ENCODE data around the gene TMEM14A. TPM values are rescaled to one million over a fixed set of nuclear protein-coding genes. Genes with fewer than 3 reads are reported as not detected.

TMEM14A gene
- polyA plus RNA-seq, 1 donor (not counting 4 experiments of a cell fraction or from before 2014, with no cell fraction given), result 44.2 TPM

DNA sequence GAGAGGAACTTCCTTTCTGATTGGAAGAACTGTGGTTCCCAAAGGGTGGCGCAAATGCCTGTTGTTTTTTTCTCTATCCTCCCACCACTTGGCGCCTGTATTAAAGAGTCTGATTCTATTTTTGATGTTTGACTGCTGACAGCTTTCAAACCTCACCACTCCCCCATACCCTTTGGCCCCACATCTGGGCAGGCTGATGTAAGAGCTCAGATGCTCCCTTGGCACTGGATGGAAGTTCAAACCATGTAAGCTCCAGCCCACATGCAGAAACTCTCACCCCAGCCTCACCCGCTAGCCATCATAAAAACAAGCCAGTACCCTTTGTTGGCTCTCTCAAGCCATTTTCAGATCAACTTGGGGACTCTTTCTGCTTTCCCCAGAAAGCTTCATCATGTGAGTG lies 20.0 kb upstream of the TMEM14A start:
- H3K4me2 ChIP-seq (ENCODE audit: control insufficient read depth, extremely low read depth, insufficient read depth, low read depth, low read length), result no peak overlapping the region
- H2AFZ ChIP-seq (ENCODE audit: control insufficient read depth, low read length), result no peak overlapping the region
- H3K9me1 ChIP-seq (ENCODE audit: control insufficient read depth, extremely low read depth, insufficient read depth, low read length), result no peaks in the 10 kb centered on the region
- TF ChIP-seq, protein P1, sequence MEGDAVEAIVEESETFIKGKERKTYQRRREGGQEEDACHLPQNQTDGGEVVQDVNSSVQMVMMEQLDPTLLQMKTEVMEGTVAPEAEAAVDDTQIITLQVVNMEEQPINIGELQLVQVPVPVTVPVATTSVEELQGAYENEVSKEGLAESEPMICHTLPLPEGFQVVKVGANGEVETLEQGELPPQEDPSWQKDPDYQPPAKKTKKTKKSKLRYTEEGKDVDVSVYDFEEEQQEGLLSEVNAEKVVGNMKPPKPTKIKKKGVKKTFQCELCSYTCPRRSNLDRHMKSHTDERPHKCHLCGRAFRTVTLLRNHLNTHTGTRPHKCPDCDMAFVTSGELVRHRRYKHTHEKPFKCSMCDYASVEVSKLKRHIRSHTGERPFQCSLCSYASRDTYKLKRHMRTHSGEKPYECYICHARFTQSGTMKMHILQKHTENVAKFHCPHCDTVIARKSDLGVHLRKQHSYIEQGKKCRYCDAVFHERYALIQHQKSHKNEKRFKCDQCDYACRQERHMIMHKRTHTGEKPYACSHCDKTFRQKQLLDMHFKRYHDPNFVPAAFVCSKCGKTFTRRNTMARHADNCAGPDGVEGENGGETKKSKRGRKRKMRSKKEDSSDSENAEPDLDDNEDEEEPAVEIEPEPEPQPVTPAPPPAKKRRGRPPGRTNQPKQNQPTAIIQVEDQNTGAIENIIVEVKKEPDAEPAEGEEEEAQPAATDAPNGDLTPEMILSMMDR (optimal IDR thresholded peaks at IDR 0.05 in 1 of 3, IDR thresholded peaks at IDR 0.05 in 1 of 3, conservative IDR thresholded peaks at IDR 0.05 in 1 of 3; ENCODE audit: extremely low read depth in 1 of 3, insufficient read depth in 2 of 3, low read length in 3 of 3), result no peak
- no peak for TF ChIP-seq EZH2 (IDR thresholded peaks at IDR 0.05; ENCODE audit: low read length)
- H3K27ac ChIP-seq (ENCODE audit: control insufficient read depth, insufficient read depth, low read length), result no peak overlapping the region
- dilution Hi-C loops (cut with MboI; ENCODE audit: extremely low pct_ligation_motif_present, low sequenced_read_pairs), result loop anchor here (25.0 kb wide), 1 partner anchor 239 kb away; the partner anchor contains the start of gene EFHC1
- no peaks in the 10 kb centered on the region for H3K36me3 ChIP-seq (ENCODE audit: control insufficient read depth in 2 of 2, extremely low read depth in 1 of 2, insufficient read depth in 2 of 2, low read length in 2 of 2)
- H3K9me3 ChIP-seq (ENCODE audit: control insufficient read depth, low read depth, low read length), result no peaks in the 10 kb centered on the region
- H4K20me1 ChIP-seq (ENCODE audit: control insufficient read depth, extremely low read depth, insufficient read depth, low read length), result no peaks in the 10 kb centered on the region
- no peak overlapping the region for H3K9ac ChIP-seq (ENCODE audit: control insufficient read depth, extremely low read depth, insufficient read depth, low read length)
- DNase-seq (ENCODE audit: low read depth, low spot score) (no peak), FAIRE-seq (no peak)
- H3K4me1 ChIP-seq (ENCODE audit: control insufficient read depth, extremely low read depth, insufficient read depth, low read length), result peaks cover 5% of the 10 kb centered on the region
- H3K4me3 ChIP-seq (ENCODE audit: control insufficient read depth in 2 of 3, extremely low read depth in 1 of 3, insufficient read depth in 2 of 3, low read depth in 1 of 3, low read length in 3 of 3), result no peak overlapping the region
- H3K79me2 ChIP-seq (ENCODE audit: control insufficient read depth, insufficient read depth, low read length), result no peaks in the 10 kb centered on the region
- no peaks in the 10 kb centered on the region for H3K27me3 ChIP-seq (ENCODE audit: control insufficient read depth, extremely low read depth, insufficient read depth, low read length)

DNA sequence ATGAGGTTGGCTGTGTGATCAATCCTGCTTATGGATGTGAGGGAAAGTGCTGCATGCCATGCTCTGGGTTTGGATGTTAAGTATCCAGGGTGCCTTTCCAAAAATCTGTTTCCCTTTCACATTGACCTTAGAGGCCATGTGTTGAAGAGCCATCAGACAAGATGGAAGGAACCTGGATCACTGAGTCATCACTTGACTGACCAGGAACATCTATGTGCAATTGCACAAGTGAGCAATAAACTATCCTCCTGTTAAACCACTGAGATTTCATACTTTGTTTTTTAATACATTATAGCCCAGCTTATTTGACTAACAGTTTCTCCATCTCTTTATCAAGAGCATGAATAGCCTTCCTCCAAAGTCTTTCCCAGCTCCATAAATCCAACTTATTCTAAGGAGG lies 17.8 kb upstream of the TMEM14A start:
- Histone ChIP-seq H3K79me2 (ENCODE audit: control insufficient read depth, insufficient read depth, low read length) (no peaks in the 10 kb centered on the region), H3K27me3 (ENCODE audit: control insufficient read depth, extremely low read depth, insufficient read depth, low read length) (no peaks in the 10 kb centered on the region), H3K4me2 (ENCODE audit: control insufficient read depth, extremely low read depth, insufficient read depth, low read depth, low read length) (no peak overlapping the region), H4K20me1 (ENCODE audit: control insufficient read depth, extremely low read depth, insufficient read depth, low read length) (no peaks in the 10 kb centered on the region), H3K4me1 (ENCODE audit: control insufficient read depth, extremely low read depth, insufficient read depth, low read length) (no peaks in the 10 kb centered on the region), H3K27ac (ENCODE audit: control insufficient read depth, insufficient read depth, low read length) (no peak overlapping the region), H3K4me3 (ENCODE audit: control insufficient read depth in 2 of 3, extremely low read depth in 1 of 3, insufficient read depth in 2 of 3, low read depth in 1 of 3, low read length in 3 of 3) (no peak overlapping the region), H3K9ac (ENCODE audit: control insufficient read depth, extremely low read depth, insufficient read depth, low read length) (no peak overlapping the region), H2AFZ (ENCODE audit: control insufficient read depth, low read length) (no peak overlapping the region), H3K9me3 (ENCODE audit: control insufficient read depth, low read depth, low read length) (no peaks in the 10 kb centered on the region), H3K9me1 (ENCODE audit: control insufficient read depth, extremely low read depth, insufficient read depth, low read length) (no peaks in the 10 kb centered on the region), H3K36me3 (ENCODE audit: control insufficient read depth in 2 of 2, extremely low read depth in 1 of 2, insufficient read depth in 2 of 2, low read length in 2 of 2) (no peaks in the 10 kb centered on the region)
- DNase-seq (ENCODE audit: low read depth, low spot score) (no peak), FAIRE-seq (no peak)
- no peak for TF ChIP-seq EZH2 (IDR thresholded peaks at IDR 0.05; ENCODE audit: low read length)
- TF ChIP-seq, protein P1 (optimal IDR thresholded peaks at IDR 0.05 in 1 of 3, IDR thresholded peaks at IDR 0.05 in 1 of 3, conservative IDR thresholded peaks at IDR 0.05 in 1 of 3; ENCODE audit: extremely low read depth in 1 of 3, insufficient read depth in 2 of 3, low read length in 3 of 3), result no peak
- dilution Hi-C loops (cut with MboI; ENCODE audit: extremely low pct_ligation_motif_present, low sequenced_read_pairs), result loop anchor here (25.0 kb wide), 1 partner anchor 241 kb away; the partner anchor contains the start of gene EFHC1

Measured in keratinocyte (primary cell).